HG02798 (cell line): Measurements from ENCODE around the gene CASZ1.

Source experiments
- ATAC-seq: cut with Tn5 transposase; IDR thresholded peaks from one replicate; pipeline ENCODE4 v1.9.1; 2021; ENCODE audit warnings: mild to moderate bottlenecking; ENCODE audit not compliant: unreplicated experiment, poor library complexity

Gene CASZ1

DNA sequence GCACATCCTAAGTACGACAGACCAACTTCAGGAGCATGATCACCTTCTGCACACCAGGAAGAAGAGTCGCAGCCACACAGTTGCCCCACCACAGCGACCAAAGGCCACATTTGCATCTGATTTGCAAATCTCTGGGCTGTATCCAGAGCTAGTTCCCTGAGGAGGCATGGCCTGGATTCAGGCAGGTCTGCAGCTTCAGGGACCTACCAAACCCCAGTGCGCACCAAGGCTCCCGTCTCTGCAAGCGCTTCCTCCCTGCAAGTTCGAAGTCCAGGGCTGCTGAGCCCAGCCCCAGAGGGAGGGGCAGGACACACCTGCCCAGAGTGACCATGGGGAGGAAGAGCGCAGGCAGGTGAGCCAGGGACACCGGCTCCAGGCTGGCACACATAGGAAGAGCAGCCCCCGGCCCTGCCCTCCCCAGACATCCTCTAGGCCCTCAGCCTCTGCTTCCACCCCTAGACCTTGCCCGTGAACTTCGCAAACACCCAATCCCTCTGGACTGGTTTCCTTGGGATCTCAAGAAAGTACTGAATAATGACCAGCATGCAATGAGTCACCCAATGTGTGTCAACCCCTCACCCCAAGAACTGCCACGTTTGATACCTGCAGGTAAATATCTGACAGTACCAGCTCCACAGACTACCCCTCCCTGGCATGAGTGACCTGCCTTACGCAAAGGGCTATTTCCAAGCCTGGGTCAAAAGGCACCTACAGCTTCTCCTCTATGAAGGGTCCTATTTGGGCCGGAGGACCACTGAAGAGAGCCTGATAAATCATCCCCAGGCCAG lies 36.8 kb downstream of the CASZ1 start:
- ATAC-seq = no peak

DNA sequence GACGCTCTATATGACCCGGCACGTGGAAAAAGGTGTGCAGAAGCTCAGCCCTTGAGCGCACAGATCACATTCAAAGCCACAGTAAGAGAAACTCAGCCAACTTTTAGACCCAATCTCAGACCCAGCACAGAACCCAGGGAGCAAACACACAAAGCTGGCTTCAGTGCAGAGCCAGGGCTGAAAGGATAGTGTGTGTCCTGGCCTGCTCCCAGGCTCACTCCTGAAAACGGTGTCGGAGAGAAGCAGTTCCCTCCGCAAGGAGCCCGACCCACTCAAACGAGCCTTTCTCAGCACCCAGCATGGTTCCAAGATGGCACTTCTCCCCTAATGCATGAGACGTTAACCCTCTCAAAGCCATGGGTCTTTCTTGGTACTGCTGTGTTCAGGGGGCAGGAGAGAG lies 39.6 kb downstream of the CASZ1 start:
- no peak for ATAC-seq

- ATAC-seq = peak; percentile 44
Observed at GRCh38 chr1:10755970-10756521, 40.4 kb downstream of the CASZ1 start.

- ATAC-seq = no peak
Observed at GRCh38 chr1:10754568-10755329, 41.7 kb downstream of the CASZ1 start.

DNA sequence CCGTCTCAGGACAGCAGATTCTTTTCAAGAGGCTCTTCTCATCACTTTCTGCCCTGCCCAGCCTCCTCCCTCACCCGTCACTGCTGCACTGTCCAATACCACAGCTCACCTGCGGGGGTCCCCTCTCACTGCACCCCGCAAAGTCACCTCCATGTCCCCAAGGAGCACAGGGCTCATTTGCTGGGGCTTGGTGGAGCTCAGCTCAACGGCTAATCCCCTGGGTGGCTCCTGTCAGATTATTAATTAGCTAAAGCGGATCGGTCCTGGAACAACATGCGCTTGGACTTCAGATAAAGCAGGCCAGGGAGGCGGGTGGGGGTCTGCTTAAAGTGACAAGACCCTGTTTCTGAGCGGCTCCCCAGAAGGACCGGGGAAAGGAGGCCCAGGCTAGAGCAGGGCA lies 43.1 kb downstream of the CASZ1 start:
- no peak for ATAC-seq

DNA sequence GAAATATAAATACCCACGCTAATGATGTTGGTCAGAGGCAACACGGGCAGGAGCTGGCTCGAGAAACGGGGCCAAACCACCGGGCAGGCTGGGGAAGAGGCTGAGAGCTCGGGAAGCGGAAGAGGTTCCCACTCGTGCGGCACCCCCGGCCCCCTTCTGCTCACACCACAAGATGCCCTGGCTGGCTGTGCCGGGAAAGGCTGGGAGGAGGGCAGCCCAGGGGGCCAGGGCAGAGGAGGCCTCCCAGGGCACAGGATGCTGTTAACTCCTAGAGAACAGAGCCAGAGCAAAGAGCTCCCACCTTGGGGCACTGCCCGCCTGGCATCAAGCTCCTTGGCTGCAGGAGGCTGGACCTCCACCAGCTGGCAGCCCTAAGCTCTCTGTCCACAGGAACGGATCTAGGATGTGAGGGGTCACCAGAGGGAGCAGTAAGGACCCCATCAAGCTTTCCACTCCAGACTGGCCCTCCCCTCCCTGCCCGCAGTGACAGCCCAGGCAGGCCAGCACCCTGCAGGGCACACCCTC lies 44.8 kb downstream of the CASZ1 start:
- no peak for ATAC-seq

- ATAC-seq = no peak
Observed at GRCh38 chr1:10751160-10751559, 45.3 kb downstream of the CASZ1 start.

GRCh38 chr1:10745886-10746455 lies 50.5 kb downstream of the CASZ1 start:
- no peak for ATAC-seq

DNA sequence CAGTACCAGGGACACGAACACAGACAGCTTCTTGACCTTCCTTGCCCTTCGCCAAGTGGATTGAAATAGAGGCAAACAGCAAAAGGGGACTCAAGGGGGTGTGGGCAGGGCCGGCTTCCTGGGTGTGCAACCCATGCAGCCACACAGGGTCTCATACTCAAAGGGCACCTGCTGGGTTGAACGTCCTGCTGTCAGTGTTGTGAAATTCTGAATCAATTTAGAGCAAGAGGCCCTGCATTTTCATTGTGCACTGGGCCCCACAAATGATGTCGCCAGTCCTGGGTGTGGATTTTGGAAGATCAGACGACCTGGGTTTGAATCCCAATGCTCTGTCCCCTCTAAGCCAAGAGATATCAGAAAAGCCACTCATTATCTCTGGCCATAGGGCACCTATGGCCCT lies 51.1 kb downstream of the CASZ1 start:
- ATAC-seq = no peak

DNA sequence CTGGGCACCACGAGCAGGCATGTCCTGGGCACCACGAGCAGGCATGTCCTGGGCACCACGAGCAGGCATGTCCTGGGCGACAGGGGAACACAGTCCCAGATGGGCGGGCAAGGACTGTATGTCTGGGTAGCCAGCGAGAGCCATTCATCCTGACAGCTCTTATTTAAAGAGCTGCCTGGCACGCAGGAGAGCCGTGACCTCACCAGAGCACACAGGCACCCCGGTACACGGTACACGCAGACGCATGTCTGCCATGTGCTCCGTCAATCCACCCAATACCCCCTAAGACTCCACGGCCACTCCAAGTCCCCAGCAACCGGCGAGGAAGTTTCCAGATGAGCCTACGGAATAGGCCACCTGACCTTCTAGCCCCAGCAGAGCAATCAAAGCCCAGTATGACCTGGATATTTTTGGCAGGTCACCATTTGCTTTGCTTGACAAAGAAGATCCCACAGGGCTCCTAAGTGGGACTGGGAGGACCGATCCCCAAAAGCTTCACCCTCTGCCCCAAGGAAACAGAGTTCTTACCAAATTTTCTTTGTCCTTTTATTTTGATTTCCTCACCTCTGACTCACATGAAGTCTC lies 51.7 kb downstream of the CASZ1 start:
- ATAC-seq = no peak

DNA sequence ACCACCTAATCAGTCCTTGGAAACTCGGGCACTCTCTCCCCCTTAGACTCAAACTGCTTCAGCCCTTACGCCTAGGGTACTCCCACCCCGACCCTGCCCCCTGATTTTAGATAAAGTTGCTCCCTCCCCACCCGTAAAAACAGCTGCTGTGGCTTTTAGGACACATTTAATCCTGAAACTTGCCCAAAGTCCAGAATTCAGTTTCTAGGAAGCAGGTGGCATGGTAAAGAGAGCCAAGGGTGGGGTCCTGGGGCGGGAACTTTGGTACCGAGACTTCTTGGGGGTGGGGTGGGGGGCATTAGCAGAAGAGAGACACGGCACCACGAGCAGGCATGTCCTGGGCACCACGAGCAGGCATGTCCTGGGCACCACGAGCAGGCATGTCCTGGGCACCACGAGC lies 52.4 kb downstream of the CASZ1 start:
- ATAC-seq = no peak

GRCh38 chr1:10741696-10742095 lies 54.8 kb downstream of the CASZ1 start:
- ATAC-seq = no peak

- ATAC-seq = no peak
Observed at GRCh38 chr1:10740123-10740522, 56.3 kb downstream of the CASZ1 start.

DNA sequence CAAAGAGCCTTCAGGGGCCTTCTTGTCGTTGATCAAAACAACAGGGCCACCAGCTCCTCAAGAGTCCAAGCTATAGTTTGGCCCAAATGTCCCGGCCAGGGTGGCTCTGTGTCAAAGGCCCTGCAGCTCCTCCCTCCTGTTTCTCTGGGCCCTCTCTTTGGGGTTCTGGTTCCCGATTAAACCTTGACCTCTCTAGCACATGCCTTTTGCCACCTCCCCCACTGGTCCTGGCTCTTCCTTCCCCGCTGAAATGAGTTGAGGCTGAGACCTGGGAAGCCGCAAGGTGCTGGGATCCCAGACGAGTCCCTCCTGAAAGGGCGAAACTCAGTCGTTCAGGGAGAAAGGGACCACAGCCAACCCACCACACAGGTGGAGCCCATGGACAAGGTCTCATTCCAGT lies 56.9 kb downstream of the CASZ1 start:
- no peak for ATAC-seq

DNA sequence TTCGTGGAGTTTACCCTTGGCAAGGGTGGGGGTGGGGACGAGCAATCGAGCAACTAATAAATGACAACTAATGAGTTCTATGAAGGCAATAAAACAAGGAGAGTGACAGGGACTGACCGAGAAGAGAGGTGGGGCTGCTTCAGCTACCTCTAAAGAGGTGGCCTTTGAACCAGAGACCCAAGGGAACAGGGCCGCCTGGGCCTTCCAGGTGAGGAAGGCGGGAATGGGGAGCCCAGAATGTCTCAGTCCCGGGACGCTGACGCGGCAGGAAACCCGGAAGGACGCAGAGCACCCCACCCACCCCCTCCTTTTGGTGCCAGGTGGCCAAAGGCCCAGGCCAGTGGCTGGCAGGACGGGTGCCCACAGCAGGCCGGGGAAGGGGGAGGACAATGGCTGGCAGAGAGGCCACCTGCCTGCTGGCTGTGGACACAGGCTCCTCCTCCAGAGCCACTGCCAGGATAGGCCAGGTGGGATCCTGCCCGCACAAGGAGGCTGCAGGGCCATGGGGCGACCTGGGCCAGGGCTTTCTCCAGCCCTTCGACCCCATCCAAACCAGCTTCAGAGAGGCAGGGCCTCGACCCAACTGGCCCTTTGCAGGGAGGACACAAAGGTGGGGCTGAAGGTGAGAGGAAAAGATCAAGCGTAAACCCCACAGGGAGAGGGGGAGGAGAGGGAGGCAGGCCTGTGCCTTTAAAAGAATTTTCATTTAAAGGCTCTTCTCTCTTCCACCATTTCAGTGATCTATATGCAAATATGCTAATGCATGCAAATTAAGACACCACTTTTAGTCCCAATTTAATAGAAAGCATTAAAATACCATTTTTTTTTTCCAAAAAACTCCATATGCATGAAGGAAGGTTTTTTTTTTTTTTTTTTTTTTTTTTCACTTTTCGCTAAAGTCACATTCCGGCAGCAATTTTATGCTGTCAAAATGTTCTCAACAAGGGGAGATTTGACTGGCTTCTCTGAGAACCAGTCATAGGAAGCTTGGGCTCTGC lies 58.1 kb downstream of the CASZ1 start:
- no peak for ATAC-seq

DNA sequence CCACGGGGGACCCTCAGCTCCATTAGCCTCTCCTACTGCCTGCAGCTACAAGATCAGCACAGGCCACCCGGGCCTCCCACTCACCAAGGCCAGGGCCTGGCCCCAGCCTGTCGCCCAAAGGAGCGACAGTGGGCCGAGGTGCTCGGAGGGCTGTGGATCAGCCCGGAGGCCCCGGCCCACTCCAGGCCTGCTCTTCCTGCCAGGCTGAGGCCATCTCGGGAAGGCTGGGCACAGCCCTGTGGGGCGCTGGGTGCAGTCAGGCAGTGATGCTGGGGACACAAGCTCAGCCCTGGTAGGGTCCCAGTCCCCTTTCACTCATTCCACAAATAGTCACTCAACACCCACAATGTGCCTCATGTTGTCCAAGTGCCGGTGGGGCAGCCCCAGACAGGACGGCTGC lies 58.8 kb downstream of the CASZ1 start:
- ATAC-seq = no peak

DNA sequence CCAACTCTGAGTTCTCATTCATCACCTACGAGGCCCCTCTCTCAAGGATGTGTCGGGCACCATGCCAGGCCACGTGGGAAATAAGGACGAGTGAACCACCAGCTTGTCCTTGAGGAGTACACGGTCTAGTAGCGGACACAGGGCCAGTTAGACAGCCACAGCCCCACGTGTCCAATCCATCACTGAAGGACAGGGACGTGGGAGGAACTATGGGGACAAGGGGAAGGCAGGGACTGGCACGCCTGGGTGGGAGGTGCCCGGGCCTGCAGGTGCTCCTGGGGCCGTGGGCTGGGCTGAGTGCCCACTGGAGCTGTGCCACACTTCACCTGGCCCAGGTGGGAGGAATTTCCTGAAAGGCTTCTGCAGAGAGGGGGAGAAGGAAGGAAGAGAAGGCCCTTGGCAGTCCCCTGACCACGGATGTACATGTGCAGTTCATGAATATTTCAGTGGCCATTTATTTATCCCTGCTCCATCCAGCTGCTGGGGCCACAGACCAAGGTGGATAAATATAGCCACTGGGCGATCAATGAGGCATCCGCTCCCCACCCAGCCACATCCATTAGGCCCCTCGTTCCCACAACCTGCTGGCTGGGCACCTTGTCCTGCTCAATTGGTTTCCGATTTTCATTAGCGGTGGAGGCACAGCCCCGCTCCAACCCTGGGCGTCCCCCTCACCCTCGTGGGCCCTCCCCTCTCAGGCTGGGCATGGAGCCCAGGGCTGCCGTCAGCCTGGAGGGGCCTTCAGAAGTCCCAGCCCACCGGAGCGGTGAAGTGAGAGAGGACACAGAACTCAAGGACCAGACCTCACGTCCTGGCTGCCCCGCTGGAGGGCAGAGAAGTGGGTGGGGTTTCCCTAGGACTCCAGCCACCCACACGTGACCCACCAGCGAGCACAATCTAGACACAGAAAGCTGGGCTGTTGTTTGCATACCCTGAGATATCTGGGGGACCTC lies 59.5 kb downstream of the CASZ1 start:
- ATAC-seq = no peak

DNA sequence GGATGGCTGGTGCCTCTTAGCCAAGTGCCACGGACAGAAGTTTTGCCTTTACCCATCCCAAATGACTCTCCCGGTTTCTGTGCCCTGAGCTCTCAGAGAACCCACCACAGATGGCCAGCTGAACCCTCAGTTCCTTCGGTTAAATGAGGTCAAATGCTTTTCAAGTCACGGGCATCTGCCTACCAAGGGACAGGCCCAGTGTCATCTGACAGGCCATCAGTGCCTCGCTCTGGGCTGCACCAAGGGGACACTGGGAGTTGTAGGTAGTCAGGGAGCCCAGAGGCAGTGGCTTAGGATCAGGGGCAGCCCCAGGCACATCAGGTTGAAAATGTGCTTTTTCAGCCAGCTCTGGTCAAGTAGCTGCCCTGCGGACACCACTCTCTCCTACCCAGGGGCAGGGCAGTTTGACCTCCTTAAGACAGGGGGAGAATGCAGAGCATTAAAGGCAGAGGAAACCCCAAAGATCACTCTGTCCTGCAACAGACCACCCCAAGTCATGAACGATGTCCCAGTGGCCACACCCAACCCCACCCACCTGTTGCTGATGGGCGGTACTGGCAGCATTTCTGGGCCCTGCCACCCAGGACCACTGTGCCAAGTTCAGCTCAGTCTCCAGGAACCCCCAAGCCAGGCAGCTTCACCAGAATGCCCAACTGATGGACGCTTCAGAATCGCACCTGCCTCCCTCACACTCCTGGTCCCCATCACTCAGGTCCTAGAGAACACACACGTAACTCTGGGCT lies 60.7 kb downstream of the CASZ1 start:
- no peak for ATAC-seq
